Heart right ventricle (tissue), 16 donors: Measurements from ENCODE around the gene DIP2C. TPM values are rescaled to one million over a fixed set of nuclear protein-coding genes. Genes with fewer than 3 reads are reported as not detected.

Source experiments
- ATAC-seq, 8 donors: fragments of 200-7000 bp; cut with Tn5 transposase; one replicate each; pipeline ENCODE4 v1.9.1; 2020; ENCODE audit warnings: mild to moderate bottlenecking in 8 of 8, moderate library complexity in 8 of 8, moderate number of reproducible peaks in 1 of 8
- DNase-seq, 2 donors: peaks; one replicate each; pipeline ENCODE4 v3.0.0-alpha.2; 2020
- H3K27ac ChIP-seq, 10 donors: fragments of 200-600 bp; sonication (generic) in 2 of 10; one replicate each; pipeline versions ENCODE4 v1.5.0 to v1.8.0; 2020 to 2022; ENCODE audit warnings: mild to moderate bottlenecking in 3 of 10
- H3K27me3 ChIP-seq, 7 donors: fragments of 200-600 bp; one replicate each; pipeline ENCODE4 v1.8.0; 2021 to 2022; ENCODE audit warnings: mild to moderate bottlenecking in 2 of 7
- H3K36me3 ChIP-seq, 9 donors: fragments of 200-600 bp; sonication (generic) in 1 of 9; one replicate each; pipeline versions ENCODE4 v1.5.0 to v1.8.0; 2020 to 2022; ENCODE audit warnings: mild to moderate bottlenecking in 2 of 9
- H3K4me1 ChIP-seq, 9 donors: fragments of 200-600 bp; sonication (generic) in 1 of 9; one replicate each; pipeline versions ENCODE4 v1.5.0 to v1.8.0; 2020 to 2022; ENCODE audit warnings: mild to moderate bottlenecking in 4 of 9
- H3K4me3 ChIP-seq, 10 donors: fragments of 200-600 bp; sonication (generic) in 2 of 10; one replicate each; pipeline versions ENCODE4 v1.5.0 to v1.8.0; 2020 to 2022; ENCODE audit warnings: mild to moderate bottlenecking in 7 of 10, moderate library complexity in 2 of 10
- H3K9me3 ChIP-seq, 11 donors: fragments of 200-600 bp in 10 of 11; sonication (generic) in 2 of 11; one replicate each; pipeline versions ENCODE4 v1.5.0 to v1.8.0; 2013 to 2022; ENCODE audit warnings: mild to moderate bottlenecking in 2 of 11, control low read depth in 1 of 11, moderate library complexity in 1 of 11
- CTCF ChIP-seq, 9 donors: fragments of 200-600 bp; sonication (generic) in 2 of 9; IDR thresholded peaks; one replicate each; pipeline versions ENCODE4 v1.5.0 to v1.8.0; 2021 to 2022; ENCODE audit warnings: antibody characterized with exemption in 9 of 9, mild to moderate bottlenecking in 5 of 9, moderate library complexity in 1 of 9
- WGBS, 2 donors: extraction: QIAGEN DNeasy Blood & Tissue Kit; methylation state at CpG; one replicate each; pipeline ENCODE4 v1.1.7; 2013; ENCODE audit warnings: inconsistent platforms in 1 of 2; 5-methylcytosine and 5-hydroxymethylcytosine counted together
- intact Hi-C, 10 donors: fragments of 100-400 bp; cut with DNase I; formaldehyde crosslinking; loops; one replicate each; pipeline versions ENCODE4 v1.11.1 to v1.14.2; 2022
- polyA plus RNA-seq, 2 donors: library from polyadenylated mRNA; stranded (reverse); fragments of 200-250 nt; gene quantifications; one replicate each; pipeline ENCODE4 v1.2.3, GENCODE V29; 2013
- total RNA-seq, 10 donors: library from RNA; stranded (reverse); fragmentation: NEBNext Ultra II Directional in 3 of 10; extraction: Animal tissue kit (Norgen Biotek cat#: 25700) in 3 of 10; gene quantifications; one replicate each; pipeline versions ENCODE4 v1.2.1 to v1.2.4, GENCODE V29; 2021 to 2023
- donor health status: Arrhythmogenic right ventricular cardiomyopathy.
- donor health status: ischemic (EF 13 %, LVEDD 7.1; RV severe dilation, severe dysfunction).
- donor health status: healthy with polysubstance abuse.
- donor health status: DM: no; HTN: yes; CAD: no.
- donor health status: DM: no; HTN: no; CAD: no.
- donor health status: ischemic (EF 25% LVEDD 6.9; RV normal size, moderate dysfunction).
- donor health status: ischemic (EF 25% LVEDD 5.7; RV mildly dilated, moderate dysfunction).
- donor health status: healthy.
- donor health status: DM: yes; HTN: yes; CAD: no.
- donor health status: Ischemic cardiomyopathy.
- donor health status: ischemic (EF 35%, LVEDD 5.7; RV mildly dilated, moderate dysfunction).
- donor health status: nonischemic (EF 11% LVEDD 7.7; RV severe dilation, severe dysfunction).
- donor health status: DM: yes; HTN: yes; CAD: no.
- donor health status: PGD.
- donor health status: ischemic (EF 29% LVEDD 5.4; RV normal size, mild dysfunction).
- donor health status: nonischemic (EF 23%, LVEDD 6.1; RV moderate dilation, normal function).

The DIP2C gene
- total and polyA plus RNA-seq, 12 donors = 7.1 to 48.2 (median 33.7) TPM

- no peak for TF ChIP-seq CTCF (IDR thresholded peaks at IDR 0.05)
- Histone ChIP-seq H3K27me3 (no peaks in the 10 kb centered on the region), H3K36me3 (peaks cover 0 to 46% (median 7%) of the 10 kb centered on the region in 9 donors), H3K4me1 (peaks cover 0 to 13% (median 8%) of the 10 kb centered on the region in 9 donors), H3K4me3 (no peak overlapping the region), H3K9me3 (no peaks in the 10 kb centered on the region), H3K27ac (no peak overlapping the region)
- intact Hi-C loops = no loop called here
- DNase-seq (no peak), ATAC-seq (no peak)
- WGBS, 2 donors = 81 to 95% methylated on average over 2 of the region's 2 CpGs
Observed at GRCh38 chr10:299512-299911, 390.0 kb downstream of the DIP2C start.

- intact Hi-C loops = no loop called here
- no peak for TF ChIP-seq CTCF (IDR thresholded peaks at IDR 0.05)
- whole genome bisulfite sequencing, 2 donors = 82 to 84% methylated on average over 9 of the region's 9 CpGs
- peak overlapping the region in 3 of 10 donors; percentile 46 to 59 (median 49) for H3K27ac ChIP-seq
- H3K36me3 ChIP-seq = peaks cover 0 to 35% (median 7%) of the 10 kb centered on the region in 9 donors
- H3K27me3 ChIP-seq = no peaks in the 10 kb centered on the region
- H3K4me3 ChIP-seq = no peak overlapping the region
- H3K4me1 ChIP-seq = peaks cover 0 to 13% (median 8%) of the 10 kb centered on the region in 9 donors
- no peaks in the 10 kb centered on the region for H3K9me3 ChIP-seq
- ATAC-seq (no peak), DNase-seq (no peak)
Observed at GRCh38 chr10:298033-298432, 391.4 kb downstream of the DIP2C start.

- Histone ChIP-seq H3K4me3 (peak overlapping the region in 4 of 10 donors; percentile 9 to 31 (median 24)), H3K36me3 (peaks cover 0 to 30% (median 3%) of the 10 kb centered on the region in 9 donors), H3K9me3 (no peaks in the 10 kb centered on the region), H3K27ac (peak overlapping the region in 8 of 10 donors; percentile 27 to 59 (median 48)), H3K4me1 (peaks cover 0 to 13% (median 8%) of the 10 kb centered on the region in 9 donors), H3K27me3 (no peaks in the 10 kb centered on the region)
- no peak for TF ChIP-seq CTCF (IDR thresholded peaks at IDR 0.05)
- peak in 4 of 8 donors; percentile 18 to 47 (median 36) for ATAC-seq
- 53 to 60% methylated on average over 6 of the region's 6 CpGs for WGBS, 2 donors
- DNase-seq = no peak
- intact Hi-C loops = no loop called here
Observed at GRCh38 chr10:297567-297966, 391.9 kb downstream of the DIP2C start.

- DNase-seq (no peak), ATAC-seq (no peak)
- Histone ChIP-seq H3K4me3 (no peak overlapping the region), H3K36me3 (peaks cover 0 to 47% (median 0%) of the 10 kb centered on the region in 9 donors), H3K27ac (no peak overlapping the region), H3K27me3 (no peaks in the 10 kb centered on the region), H3K4me1 (peaks cover 0 to 13% (median 8%) of the 10 kb centered on the region in 9 donors), H3K9me3 (no peaks in the 10 kb centered on the region)
- intact Hi-C loops = no loop called here
- no peak for TF ChIP-seq CTCF (IDR thresholded peaks at IDR 0.05)
- 87 to 92% methylated on average over 4 of the region's 4 CpGs for WGBS, 2 donors
Observed at GRCh38 chr10:293636-294035, 395.8 kb downstream of the DIP2C start.
